ENCODE measurements around the gene TDRD1. TPM values are rescaled to one million over a fixed set of nuclear protein-coding genes. Genes with fewer than 3 reads are reported as not detected.

Gene TDRD1
- total RNA-seq, 2 experiments from 2014 or later: 0.47 to 0.79 TPM

DNA sequence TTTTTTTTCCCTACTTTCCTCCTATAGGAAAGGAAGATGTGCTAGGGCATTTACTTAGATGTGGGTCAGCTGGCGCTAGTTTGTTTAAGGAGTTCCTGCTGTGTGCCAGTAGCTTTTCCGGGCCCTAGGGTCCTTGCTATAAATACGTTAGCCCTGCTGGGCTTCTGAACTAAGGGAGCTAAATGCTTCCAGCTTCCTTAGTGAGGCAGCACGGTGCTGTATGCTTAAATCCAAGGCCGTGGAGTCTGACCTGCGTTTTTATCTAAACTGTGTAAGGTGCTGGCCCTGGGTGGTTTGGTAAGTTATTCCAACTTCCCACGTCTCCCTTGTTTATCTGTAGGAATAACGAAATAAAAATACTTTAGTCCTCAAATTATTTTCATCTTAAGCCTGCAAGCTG lies 594 bp downstream of the TDRD1 start:
- Mint-ChIP-seq H3K9me3 (no peaks in the 10 kb centered on the region), H3K4me3 (no peak overlapping the region), H3K36me3 (ENCODE audit: low read depth) (no peaks in the 10 kb centered on the region), H3K27me3 (ENCODE audit: low read depth) (no peaks in the 10 kb centered on the region), H3K27ac (no peak overlapping the region), H3K4me1 (ENCODE audit: low read depth) (peaks cover 10% of the 10 kb centered on the region)
- DNase-seq: no peak
- CTCF ChIA-PET: interaction anchor here (0.9 kb wide), 1 partner anchor 144 kb away, joined by 3 read pairs; no protein-coding TSS in a partner anchor
- intact Hi-C loops (cut with micrococcal nuclease): no loop called here

DNA sequence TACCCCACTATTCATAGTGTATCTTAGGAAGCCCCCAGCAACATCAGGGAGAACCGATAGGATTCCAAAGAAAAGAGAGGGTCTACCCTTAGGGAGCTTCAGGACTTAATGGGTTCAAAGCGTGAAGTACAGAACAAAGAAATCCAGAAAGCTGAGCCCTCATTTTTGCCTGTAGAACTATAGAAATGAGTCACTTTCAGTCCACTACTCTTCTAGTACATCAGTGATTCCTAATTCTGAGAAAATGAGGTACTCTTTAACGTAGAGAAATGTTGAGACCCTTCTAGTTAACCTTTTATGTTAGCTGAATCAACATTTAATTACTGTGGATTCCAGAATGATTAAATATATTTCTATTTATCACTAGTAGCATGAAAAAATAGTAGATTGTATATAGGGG lies 1.8 kb downstream of the TDRD1 start:
- Mint-ChIP-seq H3K36me3 (ENCODE audit: low read depth) (no peaks in the 10 kb centered on the region), H3K4me1 (ENCODE audit: low read depth) (peaks cover 2% of the 10 kb centered on the region), H3K4me3 (no peak overlapping the region), H3K27ac (no peak overlapping the region), H3K27me3 (ENCODE audit: low read depth) (no peaks in the 10 kb centered on the region), H3K9me3 (no peaks in the 10 kb centered on the region)
- intact Hi-C loops (cut with micrococcal nuclease): no loop called here
- CTCF ChIA-PET: no interaction called here
- DNase-seq: no peak

DNA sequence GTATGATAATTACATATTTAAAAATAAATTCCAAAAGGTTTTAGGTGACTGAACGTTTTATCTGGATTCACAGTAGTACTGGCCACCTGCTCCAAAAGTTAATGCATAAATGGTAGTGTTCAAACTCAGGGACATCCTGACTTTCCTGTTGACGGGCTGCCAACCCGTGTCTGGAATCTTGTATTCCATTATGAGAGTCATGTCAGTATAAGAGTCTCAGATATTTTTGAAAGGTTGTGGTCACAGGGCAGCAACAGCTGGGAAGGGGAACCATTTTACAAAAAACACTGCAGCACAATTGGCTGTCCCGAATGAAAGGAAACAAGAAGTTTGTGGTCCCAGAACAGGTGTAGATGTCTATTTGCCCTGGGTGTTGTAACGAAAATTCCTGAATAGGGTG lies 2.8 kb downstream of the TDRD1 start:
- CTCF ChIA-PET: no interaction called here
- intact Hi-C loops (cut with micrococcal nuclease): no loop called here
- DNase-seq: no peak

DNA sequence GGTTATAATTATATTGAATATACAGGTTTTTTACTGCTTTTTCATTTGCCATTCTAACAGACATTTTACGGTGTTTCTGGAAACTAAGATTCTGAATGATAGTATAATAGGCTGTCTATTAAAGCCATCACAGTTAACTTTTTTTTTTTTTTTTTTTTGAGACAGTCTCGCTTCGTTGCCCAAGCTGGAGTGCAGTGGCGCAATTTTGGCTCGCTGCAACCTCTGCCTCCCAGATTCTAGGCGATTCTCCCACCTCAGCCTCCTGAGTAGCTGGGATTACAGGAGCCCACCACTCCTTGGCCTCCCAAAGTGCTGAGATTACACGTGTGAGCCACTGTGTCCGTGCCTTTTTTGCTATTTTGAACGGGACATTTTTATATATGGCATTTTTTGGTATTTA lies 4.4 kb downstream of the TDRD1 start:
- DNase-seq: no peak
- Mint-ChIP-seq H3K27me3 (ENCODE audit: low read depth) (peaks cover 3% of the 10 kb centered on the region), H3K27ac (no peak overlapping the region), H3K4me1 (ENCODE audit: low read depth) (no peaks in the 10 kb centered on the region), H3K9me3 (no peaks in the 10 kb centered on the region), H3K4me3 (no peak overlapping the region), H3K36me3 (ENCODE audit: low read depth) (no peaks in the 10 kb centered on the region)
- CTCF ChIA-PET: no interaction called here
- intact Hi-C loops (cut with micrococcal nuclease): no loop called here

More for the DNA sequence above, 2.8 kb downstream of the TDRD1 start:
- Mint-ChIP-seq H3K27me3 (ENCODE audit: low read depth) (peaks cover under 1% of the 10 kb centered on the region), H3K9me3 (no peaks in the 10 kb centered on the region), H3K36me3 (ENCODE audit: low read depth) (no peaks in the 10 kb centered on the region), H3K4me1 (ENCODE audit: low read depth) (no peaks in the 10 kb centered on the region), H3K4me3 (no peak overlapping the region), H3K27ac (no peak overlapping the region)

DNA sequence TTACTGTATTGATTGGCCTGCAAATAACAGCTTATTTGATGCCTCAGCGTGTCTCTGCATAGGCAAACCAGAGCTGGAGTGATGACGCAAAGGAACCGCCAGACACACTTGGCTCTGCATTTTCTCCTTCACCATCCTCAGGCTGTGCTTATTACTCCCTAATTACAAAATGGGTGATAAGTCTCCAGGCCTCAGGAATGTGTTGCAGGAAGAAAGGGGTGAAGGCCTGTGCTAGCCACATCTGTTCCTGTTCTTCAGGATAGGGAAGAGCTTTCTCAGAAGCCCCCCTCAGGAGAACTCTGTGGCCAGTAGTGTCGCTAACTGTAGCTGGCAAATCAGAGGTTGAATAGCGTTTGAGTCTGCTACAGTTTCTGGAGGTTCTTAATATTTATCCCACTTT lies 5.1 kb downstream of the TDRD1 start:
- intact Hi-C loops (cut with micrococcal nuclease): no loop called here
- Mint-ChIP-seq H3K27me3 (ENCODE audit: low read depth) (peaks cover 3% of the 10 kb centered on the region), H3K4me1 (ENCODE audit: low read depth) (no peaks in the 10 kb centered on the region), H3K9me3 (no peaks in the 10 kb centered on the region), H3K4me3 (no peak overlapping the region), H3K27ac (no peak overlapping the region), H3K36me3 (ENCODE audit: low read depth) (no peaks in the 10 kb centered on the region)
- CTCF ChIA-PET: no interaction called here
- DNase-seq: no peak

DNA sequence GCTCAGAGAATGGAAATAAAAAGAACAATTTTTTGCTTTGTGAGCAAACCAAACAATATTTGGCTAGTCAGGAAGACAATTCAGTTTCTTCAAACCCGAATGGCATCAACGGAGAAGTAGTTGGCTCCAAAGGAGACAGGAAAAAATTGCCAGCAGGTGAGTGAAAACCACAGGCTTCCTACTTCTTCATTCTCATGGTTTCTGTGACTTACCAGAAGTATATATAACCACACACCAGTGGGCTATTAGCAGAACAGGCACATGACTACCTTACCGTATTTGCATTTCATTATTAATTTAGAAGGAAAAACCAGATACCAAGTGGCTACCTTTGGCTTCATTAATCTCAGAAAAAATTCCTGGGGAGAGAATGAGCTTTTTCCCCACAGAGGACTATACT lies 8.8 kb downstream of the TDRD1 start:
- Mint-ChIP-seq H3K36me3 (ENCODE audit: low read depth) (no peaks in the 10 kb centered on the region), H3K4me1 (ENCODE audit: low read depth) (no peaks in the 10 kb centered on the region), H3K27ac (no peak overlapping the region), H3K27me3 (ENCODE audit: low read depth) (peaks cover 3% of the 10 kb centered on the region), H3K9me3 (no peaks in the 10 kb centered on the region), H3K4me3 (no peak overlapping the region)
- CTCF ChIA-PET: no interaction called here
- intact Hi-C loops (cut with micrococcal nuclease): no loop called here
- DNase-seq: no peak

DNA sequence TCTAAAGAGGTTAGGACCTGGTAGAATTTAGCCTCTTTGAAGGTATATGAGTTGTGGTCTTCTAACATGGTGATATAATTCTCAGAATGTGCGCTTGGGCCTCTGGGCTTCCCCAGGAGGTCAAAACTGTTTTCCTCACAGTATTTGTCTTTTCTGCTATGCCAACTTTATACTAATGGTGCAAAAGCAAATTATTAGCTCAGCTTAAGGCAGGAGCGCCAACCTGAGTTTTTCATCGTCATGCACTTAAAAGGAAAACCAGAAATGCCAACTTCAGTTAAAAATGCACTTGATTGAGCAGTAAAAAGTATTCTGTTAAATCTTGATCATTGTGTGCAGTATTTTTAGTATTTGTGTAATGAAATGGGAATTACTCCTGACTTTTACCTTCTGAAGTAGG lies 9.7 kb downstream of the TDRD1 start:
- Mint-ChIP-seq H3K27ac (no peak overlapping the region), H3K4me3 (no peak overlapping the region), H3K9me3 (no peaks in the 10 kb centered on the region), H3K27me3 (ENCODE audit: low read depth) (peaks cover 4% of the 10 kb centered on the region), H3K4me1 (ENCODE audit: low read depth) (no peaks in the 10 kb centered on the region), H3K36me3 (ENCODE audit: low read depth) (no peaks in the 10 kb centered on the region)
- DNase-seq: no peak
- intact Hi-C loops (cut with micrococcal nuclease): no loop called here
- CTCF ChIA-PET: no interaction called here

DNA sequence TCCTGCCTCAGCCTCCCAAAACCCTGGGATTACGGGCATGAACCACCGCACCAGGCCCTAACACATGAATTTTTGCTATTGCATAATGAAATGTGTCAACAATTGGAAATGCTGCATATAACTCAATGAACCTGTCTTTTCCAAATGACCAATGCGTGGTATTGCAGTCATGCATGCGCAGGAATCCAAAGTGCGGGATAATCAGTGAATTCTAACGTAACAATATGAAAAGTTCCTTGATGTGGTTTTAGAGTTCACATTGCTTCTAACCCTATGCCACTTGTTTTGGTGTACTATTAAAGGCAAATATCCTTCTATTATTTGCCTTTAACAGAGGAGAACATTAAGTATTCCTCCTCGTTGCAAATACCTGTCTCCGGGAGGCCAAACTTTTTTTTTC lies 10.5 kb downstream of the TDRD1 start:
- Mint-ChIP-seq H3K36me3 (ENCODE audit: low read depth) (no peaks in the 10 kb centered on the region), H3K4me1 (ENCODE audit: low read depth) (no peaks in the 10 kb centered on the region), H3K27ac (no peak overlapping the region), H3K4me3 (no peak overlapping the region), H3K27me3 (ENCODE audit: low read depth) (peaks cover 6% of the 10 kb centered on the region), H3K9me3 (no peaks in the 10 kb centered on the region)
- CTCF ChIA-PET: interaction anchor here (1.4 kb wide), 1 partner anchor 114 kb away, joined by 3 read pairs; no protein-coding TSS in a partner anchor
- no peak for DNase-seq
- intact Hi-C loops (cut with micrococcal nuclease): no loop called here

DNA sequence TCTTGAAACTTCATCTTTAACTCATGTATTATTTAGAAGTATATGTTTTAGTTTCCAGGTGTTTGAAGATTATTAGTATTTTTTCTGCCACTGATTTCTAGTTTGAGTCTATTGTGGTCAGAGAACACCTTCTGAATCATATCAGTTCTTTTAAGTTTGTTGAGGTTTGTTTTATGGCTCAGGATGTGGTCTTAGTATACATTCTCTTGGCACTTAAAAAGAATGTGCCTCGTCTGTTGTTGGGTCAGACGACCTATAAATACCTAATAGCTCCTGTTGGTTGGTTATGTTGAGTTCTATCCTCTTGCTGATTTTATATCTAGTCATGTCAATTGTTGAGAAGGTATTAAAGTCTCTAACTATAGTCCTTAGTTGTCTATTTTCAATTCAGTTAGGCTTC lies 15.9 kb downstream of the TDRD1 start:
- no peak overlapping the region for H3K4me3 Mint-ChIP-seq
- H3K27me3 Mint-ChIP-seq (ENCODE audit: low read depth): peaks cover 6% of the 10 kb centered on the region
- no peaks in the 10 kb centered on the region for H3K9me3 Mint-ChIP-seq
- CTCF ChIA-PET: no interaction called here
- intact Hi-C loops (cut with micrococcal nuclease): no loop called here
- no peaks in the 10 kb centered on the region for H3K4me1 Mint-ChIP-seq (ENCODE audit: low read depth)
- no peaks in the 10 kb centered on the region for H3K36me3 Mint-ChIP-seq (ENCODE audit: low read depth)
- DNase-seq: no peak
- H3K27ac Mint-ChIP-seq: no peak overlapping the region

DNA sequence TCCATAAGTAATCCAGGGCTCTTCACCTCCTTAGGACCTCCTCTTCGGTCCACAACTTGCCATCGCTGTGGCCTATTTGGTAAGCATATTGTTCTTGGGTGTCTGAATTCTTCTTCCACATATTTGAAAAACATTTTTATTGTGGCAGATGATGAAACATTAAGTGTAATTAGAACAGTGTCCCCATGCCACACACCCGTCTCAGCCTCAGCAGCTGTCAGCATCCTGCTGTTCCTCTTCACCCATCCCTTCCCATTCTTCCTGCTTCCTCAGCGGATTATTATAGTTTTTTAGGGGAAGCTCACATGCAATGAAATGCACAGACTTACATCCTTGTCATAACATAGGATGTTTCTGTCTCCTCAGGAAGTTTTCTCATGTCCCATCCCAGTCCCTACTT lies 20.1 kb downstream of the TDRD1 start:
- DNase-seq: no peak
- H3K27me3 Mint-ChIP-seq (ENCODE audit: low read depth): peaks cover 3% of the 10 kb centered on the region
- H3K4me1 Mint-ChIP-seq (ENCODE audit: low read depth): no peaks in the 10 kb centered on the region
- intact Hi-C loops (cut with micrococcal nuclease): no loop called here
- H3K36me3 Mint-ChIP-seq (ENCODE audit: low read depth): no peaks in the 10 kb centered on the region
- H3K9me3 Mint-ChIP-seq: no peaks in the 10 kb centered on the region
- CTCF ChIA-PET: no interaction called here
- H3K27ac Mint-ChIP-seq: no peak overlapping the region
- no peak overlapping the region for H3K4me3 Mint-ChIP-seq

DNA sequence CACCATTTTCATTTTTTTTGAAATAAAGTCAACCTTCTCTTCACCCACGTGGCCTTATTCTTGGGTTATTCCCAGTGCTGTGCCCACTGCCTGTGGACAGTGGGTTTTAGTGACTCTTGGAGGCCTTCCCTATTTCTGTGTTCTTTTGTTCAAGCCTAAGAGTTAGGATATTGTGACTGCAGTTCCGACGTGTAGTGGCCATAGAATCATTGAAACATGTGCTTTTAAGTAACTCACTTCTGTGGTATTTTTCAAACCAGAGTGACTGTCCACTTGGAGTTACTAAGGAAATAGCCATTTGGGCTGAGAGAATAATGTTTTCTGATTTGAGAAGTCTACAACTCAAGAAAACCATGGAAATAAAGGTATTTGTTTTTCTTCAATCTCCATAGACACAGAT lies 23.7 kb downstream of the TDRD1 start:
- CTCF ChIA-PET: interaction anchor here (0.9 to 1.2 kb wide), 2 partner anchors 14 to 101 kb away, joined by 3 to 4 read pairs; no protein-coding TSS in a partner anchor
- DNase-seq: no peak
- no peak overlapping the region for H3K4me3 Mint-ChIP-seq
- no peaks in the 10 kb centered on the region for H3K9me3 Mint-ChIP-seq
- H3K27me3 Mint-ChIP-seq (ENCODE audit: low read depth): peaks cover 3% of the 10 kb centered on the region
- H3K4me1 Mint-ChIP-seq (ENCODE audit: low read depth): no peaks in the 10 kb centered on the region
- no peak overlapping the region for H3K27ac Mint-ChIP-seq
- H3K36me3 Mint-ChIP-seq (ENCODE audit: low read depth): no peaks in the 10 kb centered on the region
- intact Hi-C loops (cut with micrococcal nuclease): no loop called here

DNA sequence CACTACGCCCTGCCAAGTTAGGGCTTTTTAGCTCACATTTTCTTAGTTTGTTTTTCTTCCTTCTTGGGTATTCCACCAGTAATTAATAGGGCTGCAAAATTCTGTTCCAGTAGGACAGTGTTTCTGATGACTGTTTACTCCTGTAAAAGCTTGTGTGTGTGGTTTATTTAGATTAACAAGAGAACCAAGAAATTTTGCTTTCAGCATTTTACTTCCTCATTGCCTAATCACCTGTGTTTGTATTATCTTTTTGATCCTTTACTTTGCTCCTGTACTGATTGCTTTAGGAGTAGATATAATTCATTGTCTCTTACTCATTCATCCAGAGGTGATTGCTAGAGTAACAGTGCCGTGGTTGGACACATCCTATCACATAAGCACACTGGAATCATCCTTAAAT lies 27.7 kb downstream of the TDRD1 start:
- Mint-ChIP-seq H3K9me3 (no peaks in the 10 kb centered on the region), H3K27ac (no peak overlapping the region), H3K4me3 (no peak overlapping the region), H3K4me1 (ENCODE audit: low read depth) (no peaks in the 10 kb centered on the region), H3K36me3 (ENCODE audit: low read depth) (no peaks in the 10 kb centered on the region), H3K27me3 (ENCODE audit: low read depth) (peaks cover 5% of the 10 kb centered on the region)
- CTCF ChIA-PET: no interaction called here
- intact Hi-C loops (cut with micrococcal nuclease): no loop called here
- no peak for DNase-seq

DNA sequence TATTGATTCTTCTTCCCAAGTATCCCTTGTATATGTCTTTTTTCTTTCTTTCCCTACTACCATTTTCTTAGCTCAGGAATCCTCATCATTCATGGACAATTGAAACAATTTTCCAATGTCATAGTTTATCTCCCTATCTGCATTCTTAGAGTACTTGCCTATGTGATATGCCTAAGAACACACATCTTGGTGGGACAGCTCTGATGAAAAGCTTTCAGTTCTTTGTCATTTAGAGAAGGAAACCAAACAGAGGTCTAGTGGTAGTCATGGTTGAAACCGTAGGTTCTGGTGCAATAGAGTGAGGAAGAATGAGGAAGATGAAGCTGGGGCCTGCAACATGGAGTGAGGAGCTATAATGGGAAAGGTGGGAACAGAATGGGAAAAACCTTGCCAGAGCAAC lies 28.2 kb downstream of the TDRD1 start:
- H3K9me3 Mint-ChIP-seq: no peaks in the 10 kb centered on the region
- intact Hi-C loops (cut with micrococcal nuclease): no loop called here
- H3K4me1 Mint-ChIP-seq (ENCODE audit: low read depth): no peaks in the 10 kb centered on the region
- H3K27me3 Mint-ChIP-seq (ENCODE audit: low read depth): peaks cover 5% of the 10 kb centered on the region
- no peaks in the 10 kb centered on the region for H3K36me3 Mint-ChIP-seq (ENCODE audit: low read depth)
- no peak overlapping the region for H3K27ac Mint-ChIP-seq
- DNase-seq: no peak
- no peak overlapping the region for H3K4me3 Mint-ChIP-seq
- CTCF ChIA-PET: no interaction called here

DNA sequence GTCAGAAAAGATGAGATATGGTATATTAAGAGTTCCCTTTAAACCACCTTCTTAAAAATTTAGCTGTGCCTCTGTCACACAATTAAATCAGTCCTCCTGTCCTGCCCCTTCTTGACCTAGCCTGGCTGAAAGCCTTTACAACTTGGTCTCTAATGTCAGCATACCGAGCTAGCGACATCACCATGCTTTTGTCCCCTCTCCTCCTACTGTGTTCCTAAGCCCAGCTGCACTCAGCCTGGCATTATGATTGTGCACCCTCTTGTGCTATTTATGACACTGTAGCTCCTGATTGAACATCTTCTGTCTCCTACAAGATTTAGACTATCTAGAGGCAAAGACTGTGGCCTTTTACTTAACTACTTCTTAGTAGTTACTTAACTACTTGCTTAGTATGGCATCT lies 29.2 kb downstream of the TDRD1 start:
- peaks cover 5% of the 10 kb centered on the region for H3K27me3 Mint-ChIP-seq (ENCODE audit: low read depth)

More for the DNA sequence above, 29.2 kb downstream of the TDRD1 start:
- intact Hi-C loops (cut with micrococcal nuclease): no loop called here
- CTCF ChIA-PET: interaction anchor here (0.6 kb wide), 1 partner anchor 568 kb away, joined by 5 read pairs; no protein-coding TSS in a partner anchor
- no peaks in the 10 kb centered on the region for H3K4me1 Mint-ChIP-seq (ENCODE audit: low read depth)
- no peak overlapping the region for H3K27ac Mint-ChIP-seq
- H3K4me3 Mint-ChIP-seq: no peak overlapping the region
- no peak for DNase-seq
- no peaks in the 10 kb centered on the region for H3K36me3 Mint-ChIP-seq (ENCODE audit: low read depth)
- no peaks in the 10 kb centered on the region for H3K9me3 Mint-ChIP-seq

Measured in activated naive CD4-positive, alpha-beta T cell treated with anti-CD3 and anti-CD28 coated beads for 36 hours (primary cell).